Epithelial cell of proximal tubule (primary cell): Measurements from ENCODE around the gene PNKP. TPM values are rescaled to one million over a fixed set of nuclear protein-coding genes. Genes with fewer than 3 reads are reported as not detected.

ENCODE experiments used
- DNase-seq: peaks from one replicate; pipeline ENCODE4 v3.0.0-alpha.2; 2011; ENCODE audit warnings: low read depth
- H3K4me3 ChIP-seq: 2 replicates; pipeline ENCODE4 v1.5.1; 2011; ENCODE audit warnings: low read depth, mild to moderate bottlenecking, low read length
- total RNA-seq: library from RNA; depleted of rRNA; stranded (reverse); fragments of >200 nt; gene quantifications from 2 replicates; pipeline ENCODE4 v1.2.3, GENCODE V29; 2015
- TF ChIP-seq, protein P1 (sequence below): conservative IDR thresholded peaks from 2 replicates; pipeline ENCODE4 v1.5.1; 2012; ENCODE audit warnings: low read depth, mild to moderate bottlenecking, low read length

The PNKP gene
- 59.2 and 71.6 TPM in 2 replicates for total RNA-seq

DNA sequence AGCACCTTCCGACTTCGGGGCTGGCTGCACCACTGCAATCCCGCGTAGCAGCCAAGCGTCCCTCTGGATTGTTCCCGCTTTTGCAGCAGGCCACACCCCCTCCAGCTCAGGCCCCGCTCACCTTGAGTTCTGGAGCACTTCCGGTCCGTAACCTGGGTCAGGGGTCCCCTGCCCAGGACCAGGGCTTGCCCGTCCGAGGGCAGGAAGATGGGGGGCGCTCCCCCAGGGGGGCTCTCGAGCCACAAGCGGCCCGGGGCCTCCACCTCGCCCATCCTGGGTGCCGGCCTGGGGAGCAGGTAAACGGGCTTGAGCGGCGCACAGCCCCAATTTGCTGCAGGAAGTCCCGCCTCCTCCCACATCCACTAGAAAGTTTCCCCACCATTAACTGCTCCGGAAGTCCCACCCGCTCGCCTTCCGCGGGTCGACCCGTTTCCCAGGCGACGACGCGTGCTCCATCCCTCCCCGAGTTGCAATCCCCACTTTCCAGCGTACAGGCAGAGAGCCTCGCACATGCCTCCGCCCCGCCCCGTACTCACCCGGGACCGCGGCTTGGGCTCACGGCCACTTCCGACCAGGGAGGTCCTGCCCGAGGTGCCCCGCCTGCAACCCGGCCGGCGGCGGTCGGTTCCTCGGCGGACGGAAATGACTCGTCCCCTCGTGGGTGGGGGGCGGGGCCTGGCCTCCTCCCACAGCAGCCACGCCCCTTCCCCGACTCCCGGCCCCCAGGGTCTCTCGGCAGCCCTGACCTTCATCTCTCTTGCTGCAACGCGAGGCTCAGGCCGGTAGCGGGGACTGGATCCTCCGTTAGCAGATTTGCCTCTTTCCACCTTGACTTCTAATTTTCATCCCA lies at the start of gene PNKP:
TSS of gene PNKP (minus strand) at position 644 of the 850 bp plus-strand sequence. CDS start at position 272, 372 bp downstream.
- TF ChIP-seq, protein P1, sequence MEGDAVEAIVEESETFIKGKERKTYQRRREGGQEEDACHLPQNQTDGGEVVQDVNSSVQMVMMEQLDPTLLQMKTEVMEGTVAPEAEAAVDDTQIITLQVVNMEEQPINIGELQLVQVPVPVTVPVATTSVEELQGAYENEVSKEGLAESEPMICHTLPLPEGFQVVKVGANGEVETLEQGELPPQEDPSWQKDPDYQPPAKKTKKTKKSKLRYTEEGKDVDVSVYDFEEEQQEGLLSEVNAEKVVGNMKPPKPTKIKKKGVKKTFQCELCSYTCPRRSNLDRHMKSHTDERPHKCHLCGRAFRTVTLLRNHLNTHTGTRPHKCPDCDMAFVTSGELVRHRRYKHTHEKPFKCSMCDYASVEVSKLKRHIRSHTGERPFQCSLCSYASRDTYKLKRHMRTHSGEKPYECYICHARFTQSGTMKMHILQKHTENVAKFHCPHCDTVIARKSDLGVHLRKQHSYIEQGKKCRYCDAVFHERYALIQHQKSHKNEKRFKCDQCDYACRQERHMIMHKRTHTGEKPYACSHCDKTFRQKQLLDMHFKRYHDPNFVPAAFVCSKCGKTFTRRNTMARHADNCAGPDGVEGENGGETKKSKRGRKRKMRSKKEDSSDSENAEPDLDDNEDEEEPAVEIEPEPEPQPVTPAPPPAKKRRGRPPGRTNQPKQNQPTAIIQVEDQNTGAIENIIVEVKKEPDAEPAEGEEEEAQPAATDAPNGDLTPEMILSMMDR, result no peak
- H3K4me3 ChIP-seq, result peak within 1 kb of the TSS; percentile 97
- peak; percentile 33 for DNase-seq

DNA sequence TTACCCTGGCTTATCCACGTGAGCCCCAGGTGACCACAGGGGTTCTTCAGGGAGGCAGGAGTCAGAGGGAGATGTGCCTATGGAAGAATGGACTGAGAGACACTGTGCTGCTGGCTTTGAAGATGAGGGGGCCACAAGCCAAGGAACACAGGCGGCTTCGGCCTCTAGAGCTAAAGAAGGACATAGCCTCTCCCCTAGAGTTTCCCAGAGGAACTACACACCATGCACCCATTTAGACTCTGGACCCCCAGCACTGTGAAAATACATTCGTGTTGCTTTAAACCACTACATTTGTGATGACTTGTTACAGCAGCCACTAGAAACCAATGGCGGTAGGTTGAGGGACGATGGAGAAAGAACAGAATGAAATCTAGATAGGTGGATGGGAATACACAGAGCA lies 47.9 kb upstream of the PNKP start:
- DNase-seq, result no peak
- TF ChIP-seq, protein P1, result peak; percentile 25
- H3K4me3 ChIP-seq, result no peak overlapping the region

DNA sequence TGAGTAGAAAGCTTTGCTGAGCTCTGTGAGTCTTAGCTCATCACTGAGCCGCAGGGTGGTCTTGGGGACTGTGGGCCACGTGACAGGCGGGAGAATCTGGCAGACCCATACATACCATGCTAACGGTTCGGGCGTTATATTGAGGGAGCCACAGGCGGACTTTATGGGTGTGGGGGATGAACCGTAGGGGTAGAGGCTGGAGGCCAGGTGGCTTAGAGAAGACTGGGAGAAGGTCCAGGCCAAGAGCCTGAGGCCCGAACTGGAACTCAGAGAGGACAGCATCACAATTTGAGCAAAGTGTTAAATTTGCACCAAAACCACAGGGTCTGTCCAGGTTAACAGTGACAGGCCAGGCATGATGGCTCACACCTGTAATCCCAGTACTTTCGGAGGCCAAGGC lies 46.3 kb upstream of the PNKP start:
- no peak overlapping the region for H3K4me3 ChIP-seq
- TF ChIP-seq, protein P1, result no peak
- DNase-seq, result no peak

DNA sequence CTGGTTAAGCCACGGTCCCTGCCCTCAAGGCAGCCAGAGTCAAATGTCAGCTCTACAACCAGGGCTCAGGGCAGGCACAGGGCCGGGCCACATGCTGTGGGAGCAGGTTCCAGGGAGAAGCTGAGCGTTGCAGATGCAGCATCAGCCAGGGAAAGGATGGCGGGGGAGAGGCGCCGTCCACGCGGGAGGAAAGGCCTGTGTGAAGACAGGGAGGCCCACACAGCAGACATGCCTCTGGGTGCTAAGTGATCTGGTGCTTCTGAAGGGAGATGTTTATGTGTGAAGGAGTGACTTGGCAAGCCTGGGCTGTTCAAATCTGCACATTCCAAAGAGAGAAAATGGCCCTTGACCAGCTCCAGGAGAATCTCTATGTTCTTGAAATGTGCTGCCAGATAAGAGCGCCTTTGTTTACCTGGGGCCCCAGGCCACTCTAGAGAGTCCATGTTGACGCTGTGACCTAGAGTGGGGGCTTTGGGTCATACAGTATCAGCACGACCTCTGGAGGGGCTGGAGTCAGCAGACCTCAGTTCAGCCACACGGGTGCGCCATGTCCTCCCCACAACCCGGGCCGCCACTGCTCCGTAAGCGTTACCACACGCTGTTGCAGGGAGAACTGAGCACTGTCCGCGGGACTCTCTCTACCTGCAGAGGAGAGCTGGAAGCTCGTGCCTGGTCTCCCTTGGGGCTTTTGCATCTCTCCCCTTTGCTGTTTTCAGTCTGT lies 45.7 kb upstream of the PNKP start:
- TF ChIP-seq, protein P1, result no peak
- H3K4me3 ChIP-seq, result no peak overlapping the region
- no peak for DNase-seq

DNA sequence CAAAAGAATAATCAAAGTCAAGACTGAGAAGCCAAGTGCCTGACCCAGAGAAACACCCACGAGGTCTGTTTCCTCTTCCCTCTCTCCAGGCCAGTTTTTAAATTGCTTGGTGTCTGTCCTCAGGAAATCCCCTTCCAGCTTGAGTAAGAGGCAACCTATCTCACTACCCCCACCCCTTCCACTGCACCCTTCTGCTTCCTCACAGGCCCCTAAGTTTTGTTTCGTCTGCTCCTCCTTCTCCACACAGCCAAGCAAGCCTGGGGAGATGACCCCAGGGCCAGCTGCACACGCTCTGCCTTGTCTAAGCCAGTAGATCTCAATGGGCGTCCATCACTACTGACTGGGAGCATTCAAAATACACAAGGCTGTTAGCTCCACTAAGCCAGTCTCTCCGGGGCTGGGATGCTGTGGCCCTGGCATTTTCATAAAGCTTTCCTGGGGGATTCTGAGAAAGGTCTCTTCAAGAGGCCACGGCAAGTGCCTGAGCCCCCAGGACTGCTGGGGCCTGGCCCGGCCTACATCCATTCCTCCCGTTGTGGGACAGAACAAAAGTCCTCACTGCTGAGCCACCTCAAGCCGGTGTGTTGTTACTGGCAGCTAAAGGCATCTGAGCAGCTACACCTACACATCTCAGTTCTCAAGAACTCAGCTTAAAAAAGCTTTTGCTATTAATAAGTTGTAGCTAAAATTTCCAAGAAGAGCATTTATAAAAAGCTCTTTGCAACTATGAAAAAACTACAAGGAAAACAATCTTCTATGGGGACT lies 44.2 kb upstream of the PNKP start:
- H3K4me3 ChIP-seq, result no peak overlapping the region
- TF ChIP-seq, protein P1, result no peak
- no peak for DNase-seq

DNA sequence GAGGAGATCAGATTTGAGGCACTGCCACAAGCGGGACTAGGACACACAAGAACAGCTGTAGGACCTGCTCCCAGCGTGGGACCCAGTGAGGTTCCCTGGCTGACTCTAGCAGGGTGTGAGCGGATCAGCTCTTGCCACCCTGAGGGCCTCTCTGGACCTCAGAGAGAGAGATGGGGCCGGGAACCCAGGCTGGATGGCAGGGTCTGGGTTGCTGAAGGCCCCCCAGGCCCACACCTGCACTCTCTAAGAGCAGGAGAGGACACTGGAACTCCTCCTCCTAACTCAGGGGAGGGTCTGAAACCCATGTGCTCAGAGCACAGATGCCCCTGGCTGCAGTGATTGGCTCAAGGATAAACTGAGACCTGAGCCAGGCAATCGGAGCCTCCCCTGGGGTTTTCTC lies 42.8 kb upstream of the PNKP start:
- TF ChIP-seq, protein P1, result no peak
- DNase-seq, result no peak

More for the DNA sequence above, 42.8 kb upstream of the PNKP start:
- no peak overlapping the region for H3K4me3 ChIP-seq
